ENCODE data around the gene ALX4. TPM values are rescaled to one million over a fixed set of nuclear protein-coding genes. Genes with fewer than 3 reads are reported as not detected.

ALX4 gene
- total RNA-seq, 4 donors from 2014 or later, result 0.10 to 0.11 TPM; not detected in 2

DNA sequence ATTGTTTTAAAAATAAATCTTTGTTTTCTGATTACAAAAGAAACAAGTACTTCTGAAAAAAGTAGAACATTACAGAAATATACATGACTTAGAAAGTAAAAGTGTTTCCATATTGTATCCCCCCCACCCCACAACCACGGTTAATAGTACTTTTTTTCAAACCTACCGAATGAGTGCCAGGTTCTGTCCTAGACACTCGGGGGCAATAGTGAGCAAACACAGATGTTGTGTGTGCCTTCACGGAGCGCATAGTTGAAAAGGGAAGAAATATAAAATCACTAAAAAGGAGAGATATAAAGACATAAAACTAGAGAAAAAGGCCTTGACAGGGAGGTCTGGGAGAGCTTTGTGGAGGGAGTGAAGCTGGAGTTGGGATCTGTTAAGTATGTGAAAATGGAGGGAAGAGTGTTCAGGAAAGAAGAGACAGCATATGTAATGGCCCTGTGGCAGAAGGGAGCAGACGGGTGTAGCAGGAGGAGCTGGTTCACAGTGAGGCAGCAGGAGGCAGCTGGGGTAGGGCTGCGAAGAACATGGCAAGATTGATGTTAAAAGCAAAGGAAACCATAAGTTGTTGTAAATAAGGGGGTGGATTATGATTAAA, 42.1 kb upstream of the ALX4 start:
- Histone ChIP-seq H3K4me3 (replicated peaks in 1 of 3) (no peak overlapping the region), H3K4me1 (no peaks in the 10 kb centered on the region), H3K27me3 (no peaks in the 10 kb centered on the region), H3K36me3 (no peaks in the 10 kb centered on the region), H3K9me3 (no peaks in the 10 kb centered on the region), H3K27ac (no peak overlapping the region)
- 61 to 73% methylated on average over 7 of the region's 7 CpGs for WGBS, 2 donors
- no peak for DNase-seq
- intact Hi-C loops (cut with DNase I), result no loop called here
- TF ChIP-seq, protein P1, sequence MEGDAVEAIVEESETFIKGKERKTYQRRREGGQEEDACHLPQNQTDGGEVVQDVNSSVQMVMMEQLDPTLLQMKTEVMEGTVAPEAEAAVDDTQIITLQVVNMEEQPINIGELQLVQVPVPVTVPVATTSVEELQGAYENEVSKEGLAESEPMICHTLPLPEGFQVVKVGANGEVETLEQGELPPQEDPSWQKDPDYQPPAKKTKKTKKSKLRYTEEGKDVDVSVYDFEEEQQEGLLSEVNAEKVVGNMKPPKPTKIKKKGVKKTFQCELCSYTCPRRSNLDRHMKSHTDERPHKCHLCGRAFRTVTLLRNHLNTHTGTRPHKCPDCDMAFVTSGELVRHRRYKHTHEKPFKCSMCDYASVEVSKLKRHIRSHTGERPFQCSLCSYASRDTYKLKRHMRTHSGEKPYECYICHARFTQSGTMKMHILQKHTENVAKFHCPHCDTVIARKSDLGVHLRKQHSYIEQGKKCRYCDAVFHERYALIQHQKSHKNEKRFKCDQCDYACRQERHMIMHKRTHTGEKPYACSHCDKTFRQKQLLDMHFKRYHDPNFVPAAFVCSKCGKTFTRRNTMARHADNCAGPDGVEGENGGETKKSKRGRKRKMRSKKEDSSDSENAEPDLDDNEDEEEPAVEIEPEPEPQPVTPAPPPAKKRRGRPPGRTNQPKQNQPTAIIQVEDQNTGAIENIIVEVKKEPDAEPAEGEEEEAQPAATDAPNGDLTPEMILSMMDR (IDR thresholded peaks at IDR 0.05), result peak in 3 of 6 experiments; percentile 24 to 44 (median 38)
- TF ChIP-seq POLR2A (IDR thresholded peaks at IDR 0.05), result no peak

DNA sequence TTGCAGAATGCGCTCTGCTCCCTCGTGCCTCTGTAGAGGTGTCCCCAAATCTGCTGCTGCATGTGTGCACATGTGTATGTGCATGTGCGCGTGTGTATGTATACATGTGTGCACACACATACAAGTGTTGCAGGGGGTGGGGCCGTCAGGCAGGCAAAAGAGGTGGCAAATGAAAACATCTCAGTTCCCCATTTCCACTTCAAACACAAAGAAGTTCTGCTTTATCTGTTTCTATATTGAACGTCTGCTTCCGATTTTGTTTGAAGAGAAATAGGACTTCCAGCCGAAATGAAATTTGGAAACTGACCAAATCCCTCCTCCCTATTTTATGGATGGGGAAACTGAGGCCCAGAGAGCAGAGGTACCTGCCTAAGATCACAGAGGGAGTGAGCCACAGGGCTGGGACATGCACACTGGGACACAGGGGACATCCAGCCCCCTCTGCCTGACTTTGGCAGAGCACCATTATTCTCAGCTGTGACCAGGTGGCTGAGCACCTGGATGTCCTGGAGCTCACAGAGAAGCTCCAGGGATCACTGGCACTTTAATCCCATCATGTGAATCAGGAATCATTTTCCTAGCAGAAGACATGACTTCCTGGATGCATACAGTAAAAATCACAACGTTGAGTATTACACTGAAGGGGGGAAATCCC, 41.2 kb upstream of the ALX4 start:
- Histone ChIP-seq H3K27me3 (no peaks in the 10 kb centered on the region), H3K4me3 (replicated peaks in 1 of 3) (no peak overlapping the region), H3K27ac (no peak overlapping the region), H3K9me3 (no peaks in the 10 kb centered on the region), H3K36me3 (no peaks in the 10 kb centered on the region), H3K4me1 (no peaks in the 10 kb centered on the region)
- intact Hi-C loops (cut with DNase I), result no loop called here
- no peak for TF ChIP-seq POLR2A (IDR thresholded peaks at IDR 0.05)
- TF ChIP-seq, protein P1 (IDR thresholded peaks at IDR 0.05), result no peak
- no peak for DNase-seq
- 79 to 84% methylated on average over 9 of the region's 9 CpGs for WGBS, 2 donors

DNA sequence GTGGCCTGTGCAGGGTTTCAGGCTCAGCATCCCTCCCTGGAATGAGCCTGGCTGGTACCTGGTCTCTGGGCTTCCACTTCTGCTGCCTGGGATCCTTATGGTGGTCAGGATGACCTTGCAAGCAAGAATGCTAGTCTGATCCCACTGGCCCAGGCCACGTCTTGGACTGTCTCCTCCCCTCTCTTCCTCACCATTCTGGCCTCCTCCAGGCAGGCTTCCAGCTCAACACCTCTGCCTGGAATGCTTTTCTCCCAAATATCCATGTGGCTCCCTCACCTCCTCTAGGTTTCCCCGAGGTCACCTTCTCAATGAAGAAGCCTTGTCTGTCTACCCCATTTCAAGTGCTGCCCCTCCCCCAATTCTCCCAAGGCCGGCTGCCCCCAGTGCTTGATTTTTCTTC, 39.4 kb upstream of the ALX4 start:
- DNase-seq, result no peak
- H3K4me3 ChIP-seq (replicated peaks in 1 of 3), result no peak overlapping the region
- no peaks in the 10 kb centered on the region for H3K9me3 ChIP-seq
- intact Hi-C loops (cut with DNase I), result no loop called here
- H3K4me1 ChIP-seq, result no peaks in the 10 kb centered on the region
- H3K27me3 ChIP-seq, result no peaks in the 10 kb centered on the region
- H3K27ac ChIP-seq, result no peak overlapping the region
- no peaks in the 10 kb centered on the region for H3K36me3 ChIP-seq
- TF ChIP-seq, protein P1 (IDR thresholded peaks at IDR 0.05), result no peak
- TF ChIP-seq POLR2A (IDR thresholded peaks at IDR 0.05), result no peak
- WGBS, 2 donors, result 65 to 70% methylated on average over 3 of the region's 3 CpGs

DNA sequence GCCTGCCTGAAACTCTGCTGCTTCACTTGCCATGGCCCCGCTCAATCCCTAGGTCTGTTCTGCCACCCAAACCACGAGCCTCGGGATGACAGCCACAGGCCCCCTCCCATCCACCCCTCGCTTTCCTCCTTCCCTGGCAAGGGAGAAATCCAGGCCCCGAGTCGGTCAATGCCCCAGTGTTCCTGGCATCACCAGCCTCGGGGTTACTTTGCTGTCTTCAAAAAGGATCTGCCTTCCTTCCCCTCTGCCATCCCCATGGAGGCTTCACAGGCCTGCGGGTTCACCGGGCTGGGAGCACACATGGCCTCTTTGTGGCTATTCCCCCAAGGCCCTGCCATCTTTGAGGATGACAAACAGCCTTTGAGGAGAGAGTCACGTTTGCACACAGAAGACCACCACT, 38.8 kb upstream of the ALX4 start:
- H3K27ac ChIP-seq, result no peak overlapping the region
- no peak overlapping the region for H3K4me3 ChIP-seq (replicated peaks in 1 of 3)
- DNase-seq, result no peak
- TF ChIP-seq, protein P1 (IDR thresholded peaks at IDR 0.05), result no peak
- no peak for TF ChIP-seq POLR2A (IDR thresholded peaks at IDR 0.05)
- WGBS, 2 donors, result 87 to 89% methylated on average over 10 of the region's 10 CpGs
- H3K36me3 ChIP-seq, result no peaks in the 10 kb centered on the region
- no peaks in the 10 kb centered on the region for H3K9me3 ChIP-seq
- no peaks in the 10 kb centered on the region for H3K4me1 ChIP-seq
- no peaks in the 10 kb centered on the region for H3K27me3 ChIP-seq
- intact Hi-C loops (cut with DNase I), result no loop called here

DNA sequence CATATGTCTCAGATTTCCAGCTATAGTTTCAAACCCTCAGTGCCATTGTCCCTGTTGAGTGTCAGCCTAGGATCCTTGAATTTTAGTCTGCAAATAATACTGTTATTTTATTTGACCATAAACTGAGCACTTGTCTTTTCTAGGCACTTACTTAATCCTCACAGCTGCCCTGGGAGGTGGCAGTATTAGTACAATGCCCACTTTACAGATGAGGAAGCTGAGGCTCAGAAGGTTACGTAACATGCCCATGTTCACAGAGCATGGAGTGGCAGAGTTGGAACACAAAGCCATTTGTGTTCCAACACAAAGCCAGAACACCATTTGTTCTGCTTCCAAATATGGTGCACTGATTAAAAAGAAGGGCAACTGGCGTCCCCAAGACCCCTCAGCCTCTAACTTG, 38.2 kb upstream of the ALX4 start:
- intact Hi-C loops (cut with DNase I), result no loop called here
- Histone ChIP-seq H3K36me3 (no peaks in the 10 kb centered on the region), H3K27ac (no peak overlapping the region), H3K4me3 (replicated peaks in 1 of 3) (no peak overlapping the region), H3K27me3 (no peaks in the 10 kb centered on the region), H3K9me3 (no peaks in the 10 kb centered on the region), H3K4me1 (no peaks in the 10 kb centered on the region)
- no peak for DNase-seq
- WGBS, 2 donors, result 50 to 75% methylated on average over 2 of the region's 2 CpGs
- TF ChIP-seq POLR2A (IDR thresholded peaks at IDR 0.05), result no peak
- TF ChIP-seq, protein P1 (IDR thresholded peaks at IDR 0.05), result no peak
